ENCODE data around the gene PLCB4. TPM values are rescaled to one million over a fixed set of nuclear protein-coding genes. Genes with fewer than 3 reads are reported as not detected.

PLCB4 gene
- total RNA-seq, 2 experiments from 2014 or later: not detected

DNA sequence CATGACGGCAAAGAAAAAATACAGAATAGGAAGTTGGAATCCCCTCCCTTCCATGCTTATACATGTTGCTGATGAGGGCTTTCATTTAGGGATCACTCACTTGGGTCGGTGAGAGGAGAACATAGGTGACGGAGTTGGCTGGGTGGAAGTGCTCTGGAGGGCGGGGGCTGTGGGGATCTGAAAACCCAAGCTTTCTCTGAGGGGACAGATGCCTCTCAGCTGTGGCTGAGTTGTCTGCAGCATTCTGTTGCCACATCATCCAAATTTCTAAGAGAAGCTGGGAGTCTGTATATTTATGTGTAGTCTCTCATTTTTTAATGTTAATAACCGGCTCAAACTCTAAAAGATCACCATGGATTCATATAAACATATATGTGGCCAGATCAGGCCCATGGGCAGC, 141.5 kb downstream of the PLCB4 start:
- no peaks in the 10 kb centered on the region for H3K4me1 ChIP-seq (ENCODE audit: insufficient read depth, low read length, poor library complexity, severe bottlenecking)
- H3K27ac ChIP-seq (ENCODE audit: low read depth, low read length, poor library complexity, severe bottlenecking): no peak overlapping the region
- H3K4me3 ChIP-seq (ENCODE audit: low read depth, low read length, poor library complexity, severe bottlenecking): no peak overlapping the region
- BruUV-seq (replicated peaks): no TSS peak
- POLR2A ChIA-PET: no interaction called here
- no peak for TF ChIP-seq EZH2phosphoT487 (IDR thresholded peaks at IDR 0.05; ENCODE audit: borderline replicate concordance, low read depth, low read length)
- TF ChIP-seq, protein P1, sequence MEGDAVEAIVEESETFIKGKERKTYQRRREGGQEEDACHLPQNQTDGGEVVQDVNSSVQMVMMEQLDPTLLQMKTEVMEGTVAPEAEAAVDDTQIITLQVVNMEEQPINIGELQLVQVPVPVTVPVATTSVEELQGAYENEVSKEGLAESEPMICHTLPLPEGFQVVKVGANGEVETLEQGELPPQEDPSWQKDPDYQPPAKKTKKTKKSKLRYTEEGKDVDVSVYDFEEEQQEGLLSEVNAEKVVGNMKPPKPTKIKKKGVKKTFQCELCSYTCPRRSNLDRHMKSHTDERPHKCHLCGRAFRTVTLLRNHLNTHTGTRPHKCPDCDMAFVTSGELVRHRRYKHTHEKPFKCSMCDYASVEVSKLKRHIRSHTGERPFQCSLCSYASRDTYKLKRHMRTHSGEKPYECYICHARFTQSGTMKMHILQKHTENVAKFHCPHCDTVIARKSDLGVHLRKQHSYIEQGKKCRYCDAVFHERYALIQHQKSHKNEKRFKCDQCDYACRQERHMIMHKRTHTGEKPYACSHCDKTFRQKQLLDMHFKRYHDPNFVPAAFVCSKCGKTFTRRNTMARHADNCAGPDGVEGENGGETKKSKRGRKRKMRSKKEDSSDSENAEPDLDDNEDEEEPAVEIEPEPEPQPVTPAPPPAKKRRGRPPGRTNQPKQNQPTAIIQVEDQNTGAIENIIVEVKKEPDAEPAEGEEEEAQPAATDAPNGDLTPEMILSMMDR (conservative IDR thresholded peaks at IDR 0.05; ENCODE audit: low read length): no peak
- no peaks in the 10 kb centered on the region for H4K20me1 ChIP-seq (ENCODE audit: insufficient read depth, low read length)
- intact Hi-C loops (cut with micrococcal nuclease; ENCODE audit: unreplicated experiment): no loop called here
- no peaks in the 10 kb centered on the region for H3K36me3 ChIP-seq (ENCODE audit: insufficient read depth, low read length)
- H2AFZ ChIP-seq (ENCODE audit: low read length): no peak overlapping the region
- no peaks in the 10 kb centered on the region for H3K9me2 ChIP-seq (ENCODE audit: insufficient read depth, low read length)
- no peaks in the 10 kb centered on the region for H3K9me3 ChIP-seq (ENCODE audit: low read length)
- no peaks in the 10 kb centered on the region for H3K79me2 ChIP-seq (ENCODE audit: insufficient read depth, low read depth, low read length)
- no peak overlapping the region for H3K4me2 ChIP-seq (ENCODE audit: low read length)
- DNase-seq (ENCODE audit: low spot score): no peak
- CTCF ChIA-PET (ENCODE audit: unreplicated experiment): no interaction called here

- no peaks in the 10 kb centered on the region for H4K20me1 ChIP-seq (ENCODE audit: insufficient read depth, low read length)
- no peaks in the 10 kb centered on the region for H3K36me3 ChIP-seq (ENCODE audit: insufficient read depth, low read length)
- ChIA-PET CTCF (ENCODE audit: unreplicated experiment) (no interaction called here), POLR2A (interaction anchor here (0.5 kb wide), 1 partner anchor 1851 kb away, joined by 6 read pairs; no protein-coding TSS in a partner anchor)
- no peak overlapping the region for H3K4me3 ChIP-seq (ENCODE audit: low read depth, low read length, poor library complexity, severe bottlenecking)
- intact Hi-C loops (cut with micrococcal nuclease; ENCODE audit: unreplicated experiment): no loop called here
- no peak for DNase-seq (ENCODE audit: low spot score)
- TF ChIP-seq EZH2phosphoT487 (IDR thresholded peaks at IDR 0.05; ENCODE audit: borderline replicate concordance, low read depth, low read length): no peak
- TF ChIP-seq, protein P1 (conservative IDR thresholded peaks at IDR 0.05; ENCODE audit: low read length): no peak
- H3K9me2 ChIP-seq (ENCODE audit: insufficient read depth, low read length): no peaks in the 10 kb centered on the region
- no peaks in the 10 kb centered on the region for H3K9me3 ChIP-seq (ENCODE audit: low read length)
- H3K27ac ChIP-seq (ENCODE audit: low read depth, low read length, poor library complexity, severe bottlenecking): no peak overlapping the region
- no TSS peak for BruUV-seq (replicated peaks)
- H3K79me2 ChIP-seq (ENCODE audit: insufficient read depth, low read depth, low read length): no peaks in the 10 kb centered on the region
- H3K4me2 ChIP-seq (ENCODE audit: low read length): no peak overlapping the region
- no peaks in the 10 kb centered on the region for H3K4me1 ChIP-seq (ENCODE audit: insufficient read depth, low read length, poor library complexity, severe bottlenecking)
- H2AFZ ChIP-seq (ENCODE audit: low read length): no peak overlapping the region
Measured at GRCh38 chr20:9211016-9211760, 142.3 kb downstream of the PLCB4 start.

GRCh38 chr20:9212735-9213134, 143.8 kb downstream of the PLCB4 start:
- H3K4me2 ChIP-seq (ENCODE audit: low read length): no peak overlapping the region
- ChIA-PET CTCF (ENCODE audit: unreplicated experiment) (no interaction called here), POLR2A (no interaction called here)
- no peak overlapping the region for H3K27ac ChIP-seq (ENCODE audit: low read depth, low read length, poor library complexity, severe bottlenecking)
- H3K9me3 ChIP-seq (ENCODE audit: low read length): no peaks in the 10 kb centered on the region
- no peaks in the 10 kb centered on the region for H3K79me2 ChIP-seq (ENCODE audit: insufficient read depth, low read depth, low read length)
- no peak for DNase-seq (ENCODE audit: low spot score)
- no peaks in the 10 kb centered on the region for H3K4me1 ChIP-seq (ENCODE audit: insufficient read depth, low read length, poor library complexity, severe bottlenecking)
- H2AFZ ChIP-seq (ENCODE audit: low read length): no peak overlapping the region
- H4K20me1 ChIP-seq (ENCODE audit: insufficient read depth, low read length): no peaks in the 10 kb centered on the region
- no TSS peak for BruUV-seq (replicated peaks)
- intact Hi-C loops (cut with micrococcal nuclease; ENCODE audit: unreplicated experiment): no loop called here
- no peaks in the 10 kb centered on the region for H3K36me3 ChIP-seq (ENCODE audit: insufficient read depth, low read length)
- H3K9me2 ChIP-seq (ENCODE audit: insufficient read depth, low read length): no peaks in the 10 kb centered on the region
- H3K4me3 ChIP-seq (ENCODE audit: low read depth, low read length, poor library complexity, severe bottlenecking): no peak overlapping the region
- no peak for TF ChIP-seq EZH2phosphoT487 (IDR thresholded peaks at IDR 0.05; ENCODE audit: borderline replicate concordance, low read depth, low read length)
- TF ChIP-seq, protein P1 (conservative IDR thresholded peaks at IDR 0.05; ENCODE audit: low read length): no peak

Data from OCI-LY7 (cell line).